SH-SY5Y (cell line): Measurements from ENCODE around the gene TENT5C.

Experiments used
- GATA2 ChIP-seq: IDR thresholded peaks from 2 replicates; pipeline ENCODE4 v1.6.1; 2011; ENCODE audit warnings: mild to moderate bottlenecking, low read depth, low read length
- GATA3 ChIP-seq: IDR thresholded peaks from 2 replicates; pipeline ENCODE4 v1.6.1; 2011; ENCODE audit warnings: low read depth, mild to moderate bottlenecking, low read length, moderate library complexity

- TF ChIP-seq GATA3: no peak
- no peak for TF ChIP-seq GATA2
Observed at GRCh38 chr1:117602862-117603261, 3.0 kb upstream of the TENT5C start.
